ENCODE results near the gene PCDHB7.
"Not testable (repeated sequence)": the region's sequence is repeated elsewhere in the genome, so short reads cannot be mapped to it uniquely, and the experiment has no call there.

The PCDHB7 gene

GRCh38 chr5:141182248-141182647, 9.8 kb downstream of the PCDHB7 start, which contains the start of gene PCDHB16:
PCDHB16 (plus strand) TSS chr5:141182387; CDS start chr5:141182560, 173 bp downstream.
- H3K36me3 ChIP-seq (ENCODE audit: low read length) = no peaks in the 10 kb centered on the region
- H3K9ac ChIP-seq (ENCODE audit: low read length) = no peak within 1 kb of the TSS
- H3K9me2 ChIP-seq (replicated peaks; ENCODE audit: insufficient read depth, low read length) = no peaks in the 10 kb centered on the region
- no peaks in the 10 kb centered on the region for H4K20me1 ChIP-seq (ENCODE audit: low read depth, low read length)
- H3K27me3 ChIP-seq (ENCODE audit: low read length) = no peaks in the 10 kb centered on the region
- H3K9me3 ChIP-seq (ENCODE audit: insufficient read depth, low read length) = no peaks in the 10 kb centered on the region
- H3K4me3 ChIP-seq (ENCODE audit: insufficient read depth, low read length, poor library complexity, severe bottlenecking) = no peak within 1 kb of the TSS
- H3K79me2 ChIP-seq (ENCODE audit: insufficient read depth, low read length) = no peaks in the 10 kb centered on the region
- H3K4me2 ChIP-seq (ENCODE audit: low read depth, low read length, poor library complexity, severe bottlenecking) = no peak within 1 kb of the TSS
- no peak within 1 kb of the TSS for H3K27ac ChIP-seq (ENCODE audit: low read depth, low read length)
- TF ChIP-seq CTCF (IDR thresholded peaks at IDR 0.05; ENCODE audit: insufficient read depth, low read length, poor library complexity, severe bottlenecking) (peak; percentile 62), EZH2phosphoT487 (conservative IDR thresholded peaks at IDR 0.05; ENCODE audit: low read length) (no peak)
- H2AFZ ChIP-seq (ENCODE audit: low read depth, low read length, severe bottlenecking) = no peak within 1 kb of the TSS
- H3F3A ChIP-seq (ENCODE audit: insufficient read depth) = no peaks in the 10 kb centered on the region

GRCh38 chr5:141184117-141184855, 11.8 kb downstream of the PCDHB7 start:
- not testable (repeated sequence) for H3K4me2 ChIP-seq (ENCODE audit: low read depth, low read length, poor library complexity, severe bottlenecking); H3K27me3 ChIP-seq (ENCODE audit: low read length); H3K36me3 ChIP-seq (ENCODE audit: low read length); H4K20me1 ChIP-seq (ENCODE audit: low read depth, low read length); H3K9me2 ChIP-seq (replicated peaks; ENCODE audit: insufficient read depth, low read length); H3K9me3 ChIP-seq (ENCODE audit: insufficient read depth, low read length); H3F3A ChIP-seq (ENCODE audit: insufficient read depth); H3K4me3 ChIP-seq (ENCODE audit: insufficient read depth, low read length, poor library complexity, severe bottlenecking); H3K79me2 ChIP-seq (ENCODE audit: insufficient read depth, low read length); H2AFZ ChIP-seq (ENCODE audit: low read depth, low read length, severe bottlenecking); H3K27ac ChIP-seq (ENCODE audit: low read depth, low read length); H3K9ac ChIP-seq (ENCODE audit: low read length)

GRCh38 chr5:141186897-141187512, 14.6 kb downstream of the PCDHB7 start, which contains the start of gene PCDHB9:
PCDHB9 (plus strand) TSS chr5:141187161; CDS start chr5:141187319, 158 bp downstream.
- Histone ChIP-seq H3K27ac (ENCODE audit: low read depth, low read length) (no peak within 1 kb of the TSS), H3F3A (ENCODE audit: insufficient read depth) (no peaks in the 10 kb centered on the region), H2AFZ (ENCODE audit: low read depth, low read length, severe bottlenecking) (peak within 1 kb of the TSS; percentile 80), H3K36me3 (ENCODE audit: low read length) (no peaks in the 10 kb centered on the region), H3K9me2 (replicated peaks; ENCODE audit: insufficient read depth, low read length) (no peaks in the 10 kb centered on the region), H4K20me1 (ENCODE audit: low read depth, low read length) (no peaks in the 10 kb centered on the region), H3K27me3 (ENCODE audit: low read length) (no peaks in the 10 kb centered on the region), H3K9ac (ENCODE audit: low read length) (peak within 1 kb of the TSS; percentile 33; the same call in 1 of the 2 replicates), H3K4me3 (ENCODE audit: insufficient read depth, low read length, poor library complexity, severe bottlenecking) (no peak within 1 kb of the TSS), H3K4me2 (ENCODE audit: low read depth, low read length, poor library complexity, severe bottlenecking) (peak within 1 kb of the TSS; percentile 58), H3K9me3 (ENCODE audit: insufficient read depth, low read length) (no peaks in the 10 kb centered on the region), H3K79me2 (ENCODE audit: insufficient read depth, low read length) (no peaks in the 10 kb centered on the region)
- TF ChIP-seq EZH2phosphoT487 (conservative IDR thresholded peaks at IDR 0.05; ENCODE audit: low read length) (no peak), CTCF (IDR thresholded peaks at IDR 0.05; ENCODE audit: insufficient read depth, low read length, poor library complexity, severe bottlenecking) (peak; percentile 98)

- H3K27me3 ChIP-seq (ENCODE audit: low read length); H2AFZ ChIP-seq (ENCODE audit: low read depth, low read length, severe bottlenecking); H4K20me1 ChIP-seq (ENCODE audit: low read depth, low read length); H3K4me2 ChIP-seq (ENCODE audit: low read depth, low read length, poor library complexity, severe bottlenecking); H3K9ac ChIP-seq (ENCODE audit: low read length); H3F3A ChIP-seq (ENCODE audit: insufficient read depth); H3K36me3 ChIP-seq (ENCODE audit: low read length); H3K79me2 ChIP-seq (ENCODE audit: insufficient read depth, low read length); H3K9me2 ChIP-seq (replicated peaks; ENCODE audit: insufficient read depth, low read length); H3K27ac ChIP-seq (ENCODE audit: low read depth, low read length); H3K4me3 ChIP-seq (ENCODE audit: insufficient read depth, low read length, poor library complexity, severe bottlenecking); H3K9me3 ChIP-seq (ENCODE audit: insufficient read depth, low read length): not testable (repeated sequence)
These were observed 16.2 kb downstream of the PCDHB7 start for GRCh38 chr5:141188682-141189081.

- H3K27ac ChIP-seq (ENCODE audit: low read depth, low read length); H3K79me2 ChIP-seq (ENCODE audit: insufficient read depth, low read length); H3K36me3 ChIP-seq (ENCODE audit: low read length); H3K9me3 ChIP-seq (ENCODE audit: insufficient read depth, low read length); H3F3A ChIP-seq (ENCODE audit: insufficient read depth); H3K27me3 ChIP-seq (ENCODE audit: low read length); H3K9ac ChIP-seq (ENCODE audit: low read length); H3K4me3 ChIP-seq (ENCODE audit: insufficient read depth, low read length, poor library complexity, severe bottlenecking); H3K9me2 ChIP-seq (replicated peaks; ENCODE audit: insufficient read depth, low read length); H2AFZ ChIP-seq (ENCODE audit: low read depth, low read length, severe bottlenecking); H3K4me2 ChIP-seq (ENCODE audit: low read depth, low read length, poor library complexity, severe bottlenecking); H4K20me1 ChIP-seq (ENCODE audit: low read depth, low read length): not testable (repeated sequence)
These were observed 16.7 kb downstream of the PCDHB7 start for GRCh38 chr5:141189131-141189530.
